ENCODE data around the gene TIMM44. TPM values are rescaled to one million over a fixed set of nuclear protein-coding genes. Genes with fewer than 3 reads are reported as not detected.
A peak's percentile ranks its signal among the peaks of the same experiment; 100 is the strongest.

The TIMM44 gene
- total RNA-seq, 1 donor from 2014 or later: 96.1 TPM

GRCh38 chr19:7928334-7928706 lies 15.1 kb downstream of the TIMM44 start:
- no peak for DNase-seq (ENCODE audit: low read depth)
- H3K36me3 ChIP-seq (ENCODE audit: control insufficient read depth, insufficient read depth, low read length): peaks cover 17% of the 10 kb centered on the region
- no peaks in the 10 kb centered on the region for H3K27me3 ChIP-seq (ENCODE audit: control insufficient read depth, insufficient read depth, low read length)
- H3K4me3 ChIP-seq (ENCODE audit: low read depth, low read length): no peak overlapping the region
- FAIRE-seq: no peak
- no peak for TF ChIP-seq CTCF (IDR thresholded peaks at IDR 0.05; ENCODE audit: insufficient read depth, low read length, severe bottlenecking)

- DNase-seq (ENCODE audit: low read depth) (no peak), FAIRE-seq (no peak)
- peaks cover 12% of the 10 kb centered on the region for H3K36me3 ChIP-seq (ENCODE audit: control insufficient read depth, insufficient read depth, low read length)
- H3K4me3 ChIP-seq (ENCODE audit: low read depth, low read length): no peak overlapping the region
- no peaks in the 10 kb centered on the region for H3K27me3 ChIP-seq (ENCODE audit: control insufficient read depth, insufficient read depth, low read length)
- no peak for TF ChIP-seq CTCF (IDR thresholded peaks at IDR 0.05; ENCODE audit: insufficient read depth, low read length, severe bottlenecking)
Observed at GRCh38 chr19:7927605-7928333, 15.7 kb downstream of the TIMM44 start.

- no peak for FAIRE-seq
- TF ChIP-seq CTCF (IDR thresholded peaks at IDR 0.05; ENCODE audit: insufficient read depth, low read length, severe bottlenecking): no peak
- DNase-seq (ENCODE audit: low read depth): no peak
- Histone ChIP-seq H3K36me3 (ENCODE audit: control insufficient read depth, insufficient read depth, low read length) (peaks cover 12% of the 10 kb centered on the region), H3K27me3 (ENCODE audit: control insufficient read depth, insufficient read depth, low read length) (no peaks in the 10 kb centered on the region), H3K4me3 (ENCODE audit: low read depth, low read length) (no peak overlapping the region)
Observed at GRCh38 chr19:7926727-7927604, 16.5 kb downstream of the TIMM44 start.

GRCh38 chr19:7926021-7926726 lies 17.3 kb downstream of the TIMM44 start, which contains the start of gene CTXN1:
TSS of gene CTXN1 (minus strand) at chr19:7926135. CDS start at chr19:7925538, 597 bp downstream.
- DNase-seq (ENCODE audit: low read depth) (no peak), FAIRE-seq (no peak)
- H3K27me3 ChIP-seq (ENCODE audit: control insufficient read depth, insufficient read depth, low read length): no peaks in the 10 kb centered on the region
- TF ChIP-seq CTCF (IDR thresholded peaks at IDR 0.05; ENCODE audit: insufficient read depth, low read length, severe bottlenecking): no peak
- H3K36me3 ChIP-seq (ENCODE audit: control insufficient read depth, insufficient read depth, low read length): peaks cover 13% of the 10 kb centered on the region
- peak within 1 kb of the TSS; percentile 33 for H3K4me3 ChIP-seq (ENCODE audit: low read depth, low read length)

GRCh38 chr19:7925171-7925851 lies 18.2 kb downstream of the TIMM44 start:
- peak; percentile 87 for TF ChIP-seq CTCF (IDR thresholded peaks at IDR 0.05; ENCODE audit: insufficient read depth, low read length, severe bottlenecking)
- FAIRE-seq: no peak
- peak; percentile 35 for DNase-seq (ENCODE audit: low read depth)

More at GRCh38 chr19:7925171-7925851, 18.2 kb downstream of the TIMM44 start:
- peak overlapping the region; percentile 33 for H3K4me3 ChIP-seq (ENCODE audit: low read depth, low read length)
- H3K27me3 ChIP-seq (ENCODE audit: control insufficient read depth, insufficient read depth, low read length): no peaks in the 10 kb centered on the region
- peaks cover 10% of the 10 kb centered on the region for H3K36me3 ChIP-seq (ENCODE audit: control insufficient read depth, insufficient read depth, low read length)
